ENCODE results near the gene DYRK4.

- TF ChIP-seq, protein P1, sequence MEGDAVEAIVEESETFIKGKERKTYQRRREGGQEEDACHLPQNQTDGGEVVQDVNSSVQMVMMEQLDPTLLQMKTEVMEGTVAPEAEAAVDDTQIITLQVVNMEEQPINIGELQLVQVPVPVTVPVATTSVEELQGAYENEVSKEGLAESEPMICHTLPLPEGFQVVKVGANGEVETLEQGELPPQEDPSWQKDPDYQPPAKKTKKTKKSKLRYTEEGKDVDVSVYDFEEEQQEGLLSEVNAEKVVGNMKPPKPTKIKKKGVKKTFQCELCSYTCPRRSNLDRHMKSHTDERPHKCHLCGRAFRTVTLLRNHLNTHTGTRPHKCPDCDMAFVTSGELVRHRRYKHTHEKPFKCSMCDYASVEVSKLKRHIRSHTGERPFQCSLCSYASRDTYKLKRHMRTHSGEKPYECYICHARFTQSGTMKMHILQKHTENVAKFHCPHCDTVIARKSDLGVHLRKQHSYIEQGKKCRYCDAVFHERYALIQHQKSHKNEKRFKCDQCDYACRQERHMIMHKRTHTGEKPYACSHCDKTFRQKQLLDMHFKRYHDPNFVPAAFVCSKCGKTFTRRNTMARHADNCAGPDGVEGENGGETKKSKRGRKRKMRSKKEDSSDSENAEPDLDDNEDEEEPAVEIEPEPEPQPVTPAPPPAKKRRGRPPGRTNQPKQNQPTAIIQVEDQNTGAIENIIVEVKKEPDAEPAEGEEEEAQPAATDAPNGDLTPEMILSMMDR (IDR thresholded peaks at IDR 0.05), result no peak
- no peak for TF ChIP-seq POLR2AphosphoS5 (IDR thresholded peaks at IDR 0.05; ENCODE audit: low read depth, low read length)
- TF ChIP-seq, protein P2, sequence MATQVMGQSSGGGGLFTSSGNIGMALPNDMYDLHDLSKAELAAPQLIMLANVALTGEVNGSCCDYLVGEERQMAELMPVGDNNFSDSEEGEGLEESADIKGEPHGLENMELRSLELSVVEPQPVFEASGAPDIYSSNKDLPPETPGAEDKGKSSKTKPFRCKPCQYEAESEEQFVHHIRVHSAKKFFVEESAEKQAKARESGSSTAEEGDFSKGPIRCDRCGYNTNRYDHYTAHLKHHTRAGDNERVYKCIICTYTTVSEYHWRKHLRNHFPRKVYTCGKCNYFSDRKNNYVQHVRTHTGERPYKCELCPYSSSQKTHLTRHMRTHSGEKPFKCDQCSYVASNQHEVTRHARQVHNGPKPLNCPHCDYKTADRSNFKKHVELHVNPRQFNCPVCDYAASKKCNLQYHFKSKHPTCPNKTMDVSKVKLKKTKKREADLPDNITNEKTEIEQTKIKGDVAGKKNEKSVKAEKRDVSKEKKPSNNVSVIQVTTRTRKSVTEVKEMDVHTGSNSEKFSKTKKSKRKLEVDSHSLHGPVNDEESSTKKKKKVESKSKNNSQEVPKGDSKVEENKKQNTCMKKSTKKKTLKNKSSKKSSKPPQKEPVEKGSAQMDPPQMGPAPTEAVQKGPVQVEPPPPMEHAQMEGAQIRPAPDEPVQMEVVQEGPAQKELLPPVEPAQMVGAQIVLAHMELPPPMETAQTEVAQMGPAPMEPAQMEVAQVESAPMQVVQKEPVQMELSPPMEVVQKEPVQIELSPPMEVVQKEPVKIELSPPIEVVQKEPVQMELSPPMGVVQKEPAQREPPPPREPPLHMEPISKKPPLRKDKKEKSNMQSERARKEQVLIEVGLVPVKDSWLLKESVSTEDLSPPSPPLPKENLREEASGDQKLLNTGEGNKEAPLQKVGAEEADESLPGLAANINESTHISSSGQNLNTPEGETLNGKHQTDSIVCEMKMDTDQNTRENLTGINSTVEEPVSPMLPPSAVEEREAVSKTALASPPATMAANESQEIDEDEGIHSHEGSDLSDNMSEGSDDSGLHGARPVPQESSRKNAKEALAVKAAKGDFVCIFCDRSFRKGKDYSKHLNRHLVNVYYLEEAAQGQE (IDR thresholded peaks at IDR 0.05; ENCODE audit: insufficient read depth in 1 of 2, low read depth in 2 of 2, low read length in 1 of 2), result no peak
- TF ChIP-seq TCF7L2 (IDR thresholded peaks at IDR 0.05; ENCODE audit: low read depth, low read length), result no peak
Observed at GRCh38 chr12:4649358-4649661, 87.3 kb downstream of the DYRK4 start.

Data from Panc1 (cell line).